Measurements from ENCODE around the gene FRA10AC1. TPM values are rescaled to one million over a fixed set of nuclear protein-coding genes. Genes with fewer than 3 reads are reported as not detected.
"Not testable (repeated sequence)": the region's sequence is repeated elsewhere in the genome, so short reads cannot be mapped to it uniquely, and the experiment has no call there.

Gene FRA10AC1
- total RNA-seq, 4 donors from 2014 or later = 10.6 to 20.8 (median 15.4) TPM

DNA sequence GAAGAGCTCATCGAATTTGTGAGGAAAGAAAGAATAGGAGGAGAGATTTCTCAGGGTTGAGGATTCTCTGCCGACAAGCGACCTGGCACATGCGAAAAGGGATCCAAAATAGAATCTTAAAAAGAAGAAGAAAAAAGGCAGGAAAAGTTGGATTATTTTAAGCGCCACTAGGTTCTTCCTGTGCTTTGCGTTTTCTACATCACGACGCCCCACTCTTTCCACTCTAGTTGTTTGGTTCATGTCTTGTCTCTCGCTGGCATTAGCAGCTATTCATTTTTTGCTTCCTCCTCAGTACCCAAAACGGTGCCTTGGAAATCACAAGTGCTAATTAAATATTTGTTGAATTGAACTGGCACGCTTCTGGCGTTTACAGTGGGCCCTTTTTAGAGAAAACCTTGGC lies 674 bp upstream of the FRA10AC1 start:
- DNase-seq = no peak
- H3K36me3 ChIP-seq = peaks cover 0 to 12% (median 0%) of the 10 kb centered on the region in 3 donors
- H3K4me3 ChIP-seq = peak overlapping the region; percentile 57 to 74 (median 74)
- TF ChIP-seq, protein P1, sequence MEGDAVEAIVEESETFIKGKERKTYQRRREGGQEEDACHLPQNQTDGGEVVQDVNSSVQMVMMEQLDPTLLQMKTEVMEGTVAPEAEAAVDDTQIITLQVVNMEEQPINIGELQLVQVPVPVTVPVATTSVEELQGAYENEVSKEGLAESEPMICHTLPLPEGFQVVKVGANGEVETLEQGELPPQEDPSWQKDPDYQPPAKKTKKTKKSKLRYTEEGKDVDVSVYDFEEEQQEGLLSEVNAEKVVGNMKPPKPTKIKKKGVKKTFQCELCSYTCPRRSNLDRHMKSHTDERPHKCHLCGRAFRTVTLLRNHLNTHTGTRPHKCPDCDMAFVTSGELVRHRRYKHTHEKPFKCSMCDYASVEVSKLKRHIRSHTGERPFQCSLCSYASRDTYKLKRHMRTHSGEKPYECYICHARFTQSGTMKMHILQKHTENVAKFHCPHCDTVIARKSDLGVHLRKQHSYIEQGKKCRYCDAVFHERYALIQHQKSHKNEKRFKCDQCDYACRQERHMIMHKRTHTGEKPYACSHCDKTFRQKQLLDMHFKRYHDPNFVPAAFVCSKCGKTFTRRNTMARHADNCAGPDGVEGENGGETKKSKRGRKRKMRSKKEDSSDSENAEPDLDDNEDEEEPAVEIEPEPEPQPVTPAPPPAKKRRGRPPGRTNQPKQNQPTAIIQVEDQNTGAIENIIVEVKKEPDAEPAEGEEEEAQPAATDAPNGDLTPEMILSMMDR (IDR thresholded peaks at IDR 0.05) = no peak
- no peak for TF ChIP-seq POLR2A (IDR thresholded peaks at IDR 0.05)
- H3K9me3 ChIP-seq = no peaks in the 10 kb centered on the region
- peaks cover 0 to 19% (median 5%) of the 10 kb centered on the region in 4 donors for H3K4me1 ChIP-seq
- peak overlapping the region; percentile 73 to 84 (median 78) for H3K27ac ChIP-seq
- no peaks in the 10 kb centered on the region for H3K27me3 ChIP-seq

DNA sequence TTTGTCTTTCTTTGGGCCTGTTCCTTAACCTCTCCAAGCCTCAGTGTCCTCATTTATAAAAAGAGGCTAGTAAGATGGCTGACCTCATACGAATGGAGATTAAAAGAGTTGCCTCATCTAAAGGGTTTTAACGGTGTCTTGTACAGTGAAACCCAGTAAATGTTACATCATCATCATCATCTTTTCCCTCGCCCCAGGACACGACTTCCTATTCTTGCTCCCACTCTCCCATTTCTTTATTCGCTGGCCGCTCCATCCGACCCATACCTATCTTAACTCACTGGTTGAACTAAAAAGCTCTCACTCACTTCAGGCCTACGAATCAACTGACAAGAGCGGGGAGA lies 554 bp downstream of the FRA10AC1 start:
- no peaks in the 10 kb centered on the region for H3K27me3 ChIP-seq
- TF ChIP-seq POLR2A (IDR thresholded peaks at IDR 0.05) = no peak
- TF ChIP-seq, protein P1 (IDR thresholded peaks at IDR 0.05) = no peak
- H3K27ac ChIP-seq = peak overlapping the region; percentile 73 to 84 (median 78)
- peaks cover 0 to 17% (median 0%) of the 10 kb centered on the region in 3 donors for H3K36me3 ChIP-seq
- peaks cover 0 to 19% (median 5%) of the 10 kb centered on the region in 4 donors for H3K4me1 ChIP-seq
- peak overlapping the region; percentile 57 to 74 (median 74) for H3K4me3 ChIP-seq
- no peak for DNase-seq
- no peaks in the 10 kb centered on the region for H3K9me3 ChIP-seq

DNA sequence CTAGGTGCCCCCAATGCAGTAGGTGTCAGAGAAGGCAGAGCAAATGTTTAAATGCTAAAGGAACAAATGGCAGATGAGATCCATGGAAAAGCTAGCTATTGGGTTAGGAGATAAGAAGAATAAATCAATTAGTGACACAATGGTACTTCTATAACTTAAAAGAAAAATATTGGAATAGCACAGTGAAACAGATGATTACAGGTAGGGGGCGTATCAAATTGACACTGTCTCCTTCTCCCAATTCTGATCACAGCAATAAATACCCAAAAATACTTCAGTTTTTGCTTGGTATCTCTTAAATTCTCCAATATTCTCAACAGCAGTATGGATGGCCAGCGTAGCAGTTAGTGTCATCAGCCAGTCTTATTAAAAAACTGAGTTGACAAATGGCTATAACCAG lies 5.2 kb downstream of the FRA10AC1 start:
- H3K4me1 ChIP-seq = peaks cover 0 to 11% (median 5%) of the 10 kb centered on the region in 4 donors
- TF ChIP-seq, protein P1 (IDR thresholded peaks at IDR 0.05) = no peak
- TF ChIP-seq POLR2A (IDR thresholded peaks at IDR 0.05) = no peak
- no peaks in the 10 kb centered on the region for H3K9me3 ChIP-seq
- no peaks in the 10 kb centered on the region for H3K27me3 ChIP-seq
- peaks cover 0 to 48% (median 0%) of the 10 kb centered on the region in 3 donors for H3K36me3 ChIP-seq
- H3K4me3 ChIP-seq = no peak overlapping the region
- no peak overlapping the region for H3K27ac ChIP-seq
- DNase-seq = no peak

DNA sequence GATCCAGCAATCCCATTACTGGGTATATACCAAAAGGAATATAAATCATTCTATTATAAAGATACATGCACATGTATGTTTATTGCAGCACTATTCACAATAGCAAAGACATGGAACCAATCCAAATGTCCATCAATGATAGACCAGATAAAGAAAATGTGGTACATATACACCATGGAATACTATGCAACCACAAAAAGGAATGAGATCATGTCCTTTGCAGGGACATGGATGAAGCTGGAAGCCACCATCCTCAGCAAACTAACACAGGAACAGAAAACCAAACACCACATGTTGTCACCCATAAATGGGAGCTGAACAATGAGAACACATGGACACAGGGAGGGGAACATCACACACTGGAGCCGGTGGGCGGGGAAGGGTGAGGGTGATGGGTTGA lies 5.8 kb downstream of the FRA10AC1 start:
- DNase-seq, H3K9me3 ChIP-seq, H3K4me3 ChIP-seq, H3K27me3 ChIP-seq, H3K4me1 ChIP-seq, H3K27ac ChIP-seq: not testable (repeated sequence)
- H3K36me3 ChIP-seq = peaks cover 0 to 54% (median 0%) of the 10 kb centered on the region in 3 donors

DNA sequence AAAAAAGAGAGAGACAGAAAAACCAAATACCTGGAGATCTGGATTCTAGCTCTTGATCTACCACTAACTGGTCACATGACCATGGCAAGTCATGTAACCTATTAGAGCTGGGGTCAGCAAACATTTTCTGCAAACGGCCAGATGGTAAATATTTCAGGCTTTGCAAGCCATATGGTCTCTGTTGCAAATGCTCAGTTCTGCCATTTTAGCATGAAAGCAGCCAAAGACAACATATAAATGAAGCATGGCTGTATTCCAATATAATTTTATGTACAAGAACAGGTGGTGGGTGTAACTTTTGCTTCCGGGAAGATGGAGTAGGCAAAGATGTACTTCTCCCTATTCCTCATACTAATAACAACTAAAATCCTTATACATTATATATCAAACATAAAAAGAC lies 6.7 kb downstream of the FRA10AC1 start:
- DNase-seq = no peak
- Histone ChIP-seq H3K27ac (no peak overlapping the region), H3K36me3 (peaks cover 0 to 63% (median 0%) of the 10 kb centered on the region in 3 donors)

DNA sequence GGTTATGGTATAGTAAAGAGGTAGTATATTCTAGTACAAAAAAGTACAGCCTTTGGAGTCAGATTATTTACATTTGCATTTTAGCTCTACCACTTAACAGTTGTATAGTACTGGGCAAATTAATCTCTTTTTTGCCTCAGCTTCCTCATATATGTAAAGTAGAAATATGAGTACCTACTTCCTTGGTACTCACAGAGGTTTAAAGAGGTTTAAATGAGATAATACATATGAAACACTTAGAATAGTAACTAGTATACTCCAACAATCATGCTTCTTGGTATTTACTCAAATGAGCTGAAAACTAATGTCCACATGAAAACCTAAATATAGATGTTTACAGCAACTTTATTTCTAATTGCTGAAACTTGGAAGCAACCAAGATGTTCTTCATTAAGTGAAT lies 14.7 kb downstream of the FRA10AC1 start:
- H3K4me1 ChIP-seq = no peaks in the 10 kb centered on the region
- H3K36me3 ChIP-seq = peaks cover 0 to 22% (median 0%) of the 10 kb centered on the region in 3 donors
- H3K4me3 ChIP-seq = no peak overlapping the region
- H3K9me3 ChIP-seq = no peaks in the 10 kb centered on the region
- no peak for DNase-seq
- no peak overlapping the region for H3K27ac ChIP-seq
- TF ChIP-seq POLR2A (IDR thresholded peaks at IDR 0.05) = no peak
- TF ChIP-seq, protein P1 (IDR thresholded peaks at IDR 0.05) = no peak
- no peaks in the 10 kb centered on the region for H3K27me3 ChIP-seq

More for the DNA sequence above, 6.7 kb downstream of the FRA10AC1 start:
- Histone ChIP-seq H3K4me3 (no peak overlapping the region), H3K27me3 (no peaks in the 10 kb centered on the region), H3K9me3 (no peaks in the 10 kb centered on the region), H3K4me1 (peaks cover 0 to under 1% (median 0%) of the 10 kb centered on the region in 4 donors)
- TF ChIP-seq POLR2A (IDR thresholded peaks at IDR 0.05) = no peak
- TF ChIP-seq, protein P1 (IDR thresholded peaks at IDR 0.05) = no peak

All from Peyer's patch (tissue), 4 donors.